AG09309 (cell line): Measurements from ENCODE around the gene ZNF710.

Source experiments
- DNase-seq: peaks from one replicate; pipeline ENCODE4 v3.0.0-alpha.2; 2010; ENCODE audit warnings: low read depth
- H3K4me3 ChIP-seq: 2 replicates; pipeline ENCODE4 v1.5.1; 2011; ENCODE audit warnings: mild to moderate bottlenecking, low read depth, low read length, moderate library complexity; ENCODE audit not compliant: control insufficient read depth
- CTCF ChIP-seq: IDR thresholded peaks from 2 replicates; pipeline ENCODE4 v1.5.1; 2011; ENCODE audit warnings: mild to moderate bottlenecking, low read depth, low read length, inconsistent platforms; ENCODE audit not compliant: insufficient read depth, control insufficient read depth; ENCODE audit errors: missing control alignments

Gene ZNF710

GRCh38 chr15:89980896-89981295 lies 20.2 kb upstream of the ZNF710 start:
- TF ChIP-seq CTCF: no peak

DNA sequence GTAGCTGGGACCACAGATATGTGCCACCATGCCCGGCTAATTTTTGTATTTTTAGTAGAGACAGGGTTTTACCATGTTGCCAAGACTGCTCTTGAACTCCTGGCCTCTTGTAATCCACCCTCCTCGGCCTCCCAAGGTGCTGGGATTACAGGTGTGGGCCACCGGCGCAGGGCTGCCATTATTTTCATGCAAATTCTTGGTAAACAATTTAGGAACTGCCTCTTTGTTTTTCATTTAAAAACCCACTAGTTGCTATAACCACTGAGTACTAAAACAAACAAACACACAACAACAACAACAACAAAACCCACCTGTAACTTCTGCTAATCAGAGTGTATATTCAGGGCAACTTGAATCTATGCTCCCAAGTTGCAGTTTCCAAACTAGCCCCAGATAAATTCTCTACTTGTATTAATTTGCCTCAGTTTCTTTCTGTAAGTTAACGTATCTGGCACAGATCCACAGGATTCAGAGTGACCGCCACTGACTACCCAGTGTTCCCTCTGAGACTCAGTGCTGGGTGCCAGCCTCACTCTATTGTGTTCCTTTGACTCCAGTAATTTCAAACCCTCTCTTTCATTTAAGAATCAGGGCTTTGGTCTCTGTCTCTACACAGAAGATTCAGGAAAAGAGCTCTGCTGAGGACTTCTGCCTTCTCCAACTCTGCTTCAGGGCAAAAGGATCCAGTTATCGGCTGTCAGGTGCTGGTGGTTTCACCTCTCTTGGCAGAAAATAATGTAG lies 18.6 kb upstream of the ZNF710 start:
- no peak for DNase-seq
- H3K4me3 ChIP-seq: no peak overlapping the region
- no peak for TF ChIP-seq CTCF

More at GRCh38 chr15:89980896-89981295, 20.2 kb upstream of the ZNF710 start:
- DNase-seq: no peak
- H3K4me3 ChIP-seq: no peak overlapping the region

DNA sequence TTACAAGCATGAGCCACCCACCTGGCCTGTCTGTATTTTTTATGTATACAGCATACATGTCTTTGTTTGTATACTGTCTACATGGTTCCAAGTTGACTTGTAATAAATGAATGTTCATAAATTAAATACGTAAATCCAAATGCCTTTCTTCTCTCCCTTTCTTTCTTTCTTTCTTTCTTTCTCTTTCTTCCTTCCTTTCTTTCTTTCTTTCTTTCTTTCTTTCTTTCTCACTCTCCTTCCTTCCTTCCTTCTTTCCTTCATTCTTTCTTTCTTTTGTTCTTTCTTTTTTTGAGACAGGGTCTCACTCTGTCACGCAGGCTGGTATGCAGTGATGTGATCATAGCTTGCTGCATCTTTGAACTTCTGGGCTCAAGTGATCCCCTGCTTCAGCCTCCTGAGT lies 17.1 kb upstream of the ZNF710 start:
- DNase-seq: no peak
- no peak for TF ChIP-seq CTCF
- H3K4me3 ChIP-seq: no peak overlapping the region

DNA sequence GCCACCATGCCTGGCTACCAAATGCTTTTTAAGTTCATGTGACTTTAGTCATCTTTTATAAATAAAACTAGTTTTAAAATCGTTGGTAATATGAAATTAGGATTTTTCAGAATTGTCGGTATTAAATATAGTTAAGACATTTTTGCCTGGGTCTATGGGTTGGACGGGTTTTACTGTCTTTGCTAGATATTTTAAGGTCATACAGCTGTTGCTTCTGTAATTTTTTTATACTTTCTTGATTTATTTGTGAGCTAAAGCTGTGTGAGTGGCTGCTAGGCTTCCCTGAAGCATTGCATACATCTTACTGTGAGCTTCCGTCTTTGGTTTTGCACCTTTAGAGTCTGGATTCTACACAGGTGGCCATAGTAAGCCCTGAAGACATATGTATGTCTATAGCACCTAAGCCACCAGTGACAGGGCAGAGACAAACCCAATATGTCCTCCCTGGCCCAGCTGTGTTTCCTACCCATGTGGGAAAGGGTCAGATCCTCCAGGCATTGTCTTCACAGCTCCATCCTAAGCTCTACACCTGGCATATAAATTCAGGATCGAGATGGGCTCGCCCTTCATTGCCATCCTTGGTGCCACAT lies 16.6 kb upstream of the ZNF710 start:
- H3K4me3 ChIP-seq: no peak overlapping the region
- DNase-seq: no peak
- TF ChIP-seq CTCF: no peak

DNA sequence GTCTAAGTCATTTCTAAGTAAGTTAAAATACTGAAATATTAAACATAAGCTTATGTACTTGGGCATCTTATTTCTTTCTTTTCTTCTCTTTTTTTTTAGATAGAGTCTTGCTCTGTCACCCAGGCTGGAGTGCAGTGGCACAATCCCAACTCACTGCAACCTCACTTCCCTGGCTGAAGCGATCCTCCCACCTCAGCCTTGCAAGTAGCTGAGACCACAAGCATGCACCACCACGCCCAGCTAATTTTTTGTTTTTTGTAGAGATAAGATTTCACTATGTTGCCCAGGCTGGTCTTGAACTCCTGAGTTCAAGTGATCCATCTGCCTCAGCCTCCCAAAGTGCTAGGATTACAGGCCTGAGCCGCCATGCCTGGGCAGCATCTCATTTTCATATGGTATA lies 16.0 kb upstream of the ZNF710 start:
- TF ChIP-seq CTCF: no peak
- no peak overlapping the region for H3K4me3 ChIP-seq
- DNase-seq: no peak

DNA sequence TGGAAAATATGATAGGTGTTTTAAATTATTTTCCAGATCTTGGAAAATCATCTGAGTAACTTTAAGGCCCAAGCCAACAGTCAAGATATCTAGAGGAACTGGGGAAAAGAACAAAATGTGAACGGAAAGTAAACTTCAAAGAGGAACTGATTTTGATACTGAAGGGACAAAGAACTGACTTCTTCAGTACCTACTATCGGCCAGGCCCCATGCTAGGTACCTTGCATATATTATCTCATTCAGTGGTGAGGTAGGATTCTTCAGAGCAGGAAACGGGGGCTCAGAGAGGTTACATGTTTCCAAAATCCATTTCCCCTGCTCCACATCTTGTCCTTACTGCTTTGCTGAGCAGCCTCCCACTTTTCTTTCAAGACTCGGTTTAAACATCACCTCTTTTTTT lies 9.8 kb upstream of the ZNF710 start:
- H3K4me3 ChIP-seq: no peak overlapping the region
- TF ChIP-seq CTCF: no peak
- no peak for DNase-seq
